Trophoblast cell (in vitro differentiated cells and primary cell): ENCODE measurements around the gene DIRAS1.

ENCODE experiments used
- DNase-seq, 2 donors: peaks; one replicate each; pipeline ENCODE4 v3.0.0-alpha.2; 2016
- H2AFZ ChIP-seq: 2 replicates; pipeline ENCODE4 v1.6.1; 2013; ENCODE audit warnings: low read length, moderate library complexity, mild to moderate bottlenecking; ENCODE audit not compliant: insufficient read depth, poor library complexity
- H2AK5ac ChIP-seq: 2 replicates; pipeline ENCODE4 v1.6.1; 2013; ENCODE audit warnings: mild to moderate bottlenecking, low read length
- H2BK120ac ChIP-seq: 2 replicates; pipeline ENCODE4 v1.6.1; 2013; ENCODE audit warnings: low read length, mild to moderate bottlenecking, moderate library complexity; ENCODE audit not compliant: insufficient read depth, poor library complexity
- H2BK12ac ChIP-seq: 2 replicates; pipeline ENCODE4 v1.6.1; 2013; ENCODE audit warnings: mild to moderate bottlenecking, low read length, moderate library complexity
- H2BK5ac ChIP-seq: 2 replicates; pipeline ENCODE4 v1.6.1; 2013; ENCODE audit warnings: low read length, low read depth, moderate library complexity, mild to moderate bottlenecking; ENCODE audit not compliant: poor library complexity
- H3K14ac ChIP-seq: 2 replicates; pipeline ENCODE4 v1.6.1; 2013; ENCODE audit warnings: mild to moderate bottlenecking, low read length
- H3K18ac ChIP-seq: 2 replicates; pipeline ENCODE4 v1.6.1; 2013; ENCODE audit warnings: mild to moderate bottlenecking, low read length
- H3K23ac ChIP-seq: 2 replicates; pipeline ENCODE4 v1.6.1; 2013; ENCODE audit warnings: low read length
- H3K27ac ChIP-seq: 2 replicates; pipeline ENCODE4 v1.5.1; 2013; ENCODE audit warnings: low read depth, mild to moderate bottlenecking, inconsistent platforms, low read length, moderate library complexity
- H3K27me3 ChIP-seq: 2 replicates; pipeline ENCODE4 v1.6.1; 2013; ENCODE audit warnings: inconsistent platforms, mild to moderate bottlenecking, low read length, moderate library complexity; ENCODE audit not compliant: insufficient read depth
- H3K36me3 ChIP-seq, 2 experiments: 1 replicate in 1 of 2; 2 replicates in 1 of 2; pipeline ENCODE4 v1.6.1; 2013; ENCODE audit warnings: low read length in 2 of 2, mild to moderate bottlenecking in 2 of 2, moderate library complexity in 1 of 2; ENCODE audit not compliant: insufficient read depth in 2 of 2, control insufficient read depth in 1 of 2
- H3K4ac ChIP-seq: 2 replicates; pipeline ENCODE4 v1.6.1; 2013; ENCODE audit warnings: low read depth, mild to moderate bottlenecking, low read length, moderate library complexity
- H3K4me1 ChIP-seq, 2 experiments: 1 replicate in 1 of 2; 2 replicates in 1 of 2; pipeline ENCODE4 v1.6.1; 2013; ENCODE audit warnings: low read length in 2 of 2, mild to moderate bottlenecking in 2 of 2, moderate library complexity in 1 of 2; ENCODE audit not compliant: insufficient read depth in 2 of 2, control insufficient read depth in 1 of 2
- H3K4me2 ChIP-seq: 2 replicates; pipeline ENCODE4 v1.6.1; 2013; ENCODE audit warnings: inconsistent platforms, mild to moderate bottlenecking, low read length, moderate library complexity
- H3K4me3 ChIP-seq: 2 replicates; pipeline ENCODE4 v1.5.1; 2013; ENCODE audit warnings: mild to moderate bottlenecking, low read depth, low read length, inconsistent platforms
- H3K79me1 ChIP-seq: one replicate; pipeline ENCODE4 v1.6.1; 2013; ENCODE audit warnings: low read length
- H3K79me2 ChIP-seq: 2 replicates; pipeline ENCODE4 v1.6.1; 2013; ENCODE audit warnings: low read length, mild to moderate bottlenecking; ENCODE audit not compliant: control insufficient read depth, insufficient read depth, poor library complexity
- H3K9ac ChIP-seq: 2 replicates; pipeline ENCODE4 v1.6.1; 2013; ENCODE audit warnings: mild to moderate bottlenecking, low read length
- H3K9me3 ChIP-seq: 2 replicates; pipeline ENCODE4 v1.6.1; 2013; ENCODE audit warnings: low read depth, mild to moderate bottlenecking, control low read depth, inconsistent platforms, low read length; ENCODE audit not compliant: insufficient read depth
- H4K12ac ChIP-seq: 2 replicates; pipeline ENCODE4 v1.6.1; 2013; ENCODE audit warnings: low read depth, mild to moderate bottlenecking, low read length, moderate library complexity
- H4K8ac ChIP-seq: 2 replicates; pipeline ENCODE4 v1.6.1; 2013; ENCODE audit warnings: low read depth, mild to moderate bottlenecking, low read length, moderate library complexity
- H4K91ac ChIP-seq: one replicate; pipeline ENCODE4 v1.6.1; 2013; ENCODE audit warnings: low read depth, mild to moderate bottlenecking, low read length, moderate library complexity
- WGBS: extraction: QIAGEN DNeasy Blood & Tissue Kit; methylation state at CpG from one replicate; pipeline ENCODE4 v1.1.7; 2013; ENCODE audit warnings: missing lambda C conversion rate; ENCODE audit not compliant: insufficient read length, insufficient coverage; ENCODE audit errors: extremely low coverage; 5-methylcytosine and 5-hydroxymethylcytosine counted together

The DIRAS1 gene

DNA sequence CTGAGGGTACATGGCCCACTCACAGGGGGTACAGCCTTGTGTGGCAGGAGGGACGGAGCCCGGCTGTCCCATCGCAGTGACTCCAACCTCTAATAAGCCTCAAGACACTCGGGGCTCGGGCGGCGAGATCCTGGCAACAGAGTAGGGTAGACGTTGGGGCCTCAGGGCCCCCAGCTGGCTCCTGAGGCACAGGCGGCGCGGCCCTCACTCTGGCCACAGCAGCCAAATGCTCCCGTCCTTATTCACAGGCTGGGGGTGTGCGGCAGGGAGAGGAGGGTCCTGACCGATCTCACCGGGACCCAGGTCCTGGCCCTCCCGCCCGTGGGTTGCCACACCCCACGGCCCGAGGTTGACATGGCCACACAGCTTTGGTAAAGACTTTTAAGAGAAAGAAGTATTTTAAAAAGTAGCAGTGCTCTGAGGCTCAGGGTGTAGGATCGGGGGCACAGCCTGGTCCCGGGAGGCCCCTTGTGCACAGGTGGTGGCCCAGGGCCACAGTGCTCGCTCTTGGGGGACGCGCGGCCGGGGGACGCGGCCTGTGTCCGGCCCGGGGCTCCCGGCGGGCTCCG, 11.1 kb upstream of the DIRAS1 start:
- Histone ChIP-seq H3K23ac (no peak overlapping the region), H3K27ac (no peak overlapping the region), H3K79me1 (no peaks in the 10 kb centered on the region), H2AK5ac (no peak overlapping the region), H3K4me3 (no peak overlapping the region), H3K9me3 (peaks cover 11% of the 10 kb centered on the region), H2AFZ (no peak overlapping the region), H2BK5ac (no peak overlapping the region), H2BK120ac (no peak overlapping the region), H3K14ac (no peak overlapping the region), H3K36me3 (peaks cover 50% of the 10 kb centered on the region in 2 experiments), H3K4me2 (no peak overlapping the region), H3K79me2 (no peaks in the 10 kb centered on the region), H3K9ac (no peak overlapping the region), H4K91ac (no peak overlapping the region), H3K4me1 (peaks cover 2 to 6% of the 10 kb centered on the region in 2 experiments), H2BK12ac (no peak overlapping the region), H3K18ac (no peak overlapping the region), H4K12ac (no peak overlapping the region), H3K4ac (no peak overlapping the region), H4K8ac (no peak overlapping the region), H3K27me3 (no peaks in the 10 kb centered on the region)
- WGBS, result no CpG with 5 or more reads among the region's 33 CpGs
- DNase-seq, result no peak

DNA sequence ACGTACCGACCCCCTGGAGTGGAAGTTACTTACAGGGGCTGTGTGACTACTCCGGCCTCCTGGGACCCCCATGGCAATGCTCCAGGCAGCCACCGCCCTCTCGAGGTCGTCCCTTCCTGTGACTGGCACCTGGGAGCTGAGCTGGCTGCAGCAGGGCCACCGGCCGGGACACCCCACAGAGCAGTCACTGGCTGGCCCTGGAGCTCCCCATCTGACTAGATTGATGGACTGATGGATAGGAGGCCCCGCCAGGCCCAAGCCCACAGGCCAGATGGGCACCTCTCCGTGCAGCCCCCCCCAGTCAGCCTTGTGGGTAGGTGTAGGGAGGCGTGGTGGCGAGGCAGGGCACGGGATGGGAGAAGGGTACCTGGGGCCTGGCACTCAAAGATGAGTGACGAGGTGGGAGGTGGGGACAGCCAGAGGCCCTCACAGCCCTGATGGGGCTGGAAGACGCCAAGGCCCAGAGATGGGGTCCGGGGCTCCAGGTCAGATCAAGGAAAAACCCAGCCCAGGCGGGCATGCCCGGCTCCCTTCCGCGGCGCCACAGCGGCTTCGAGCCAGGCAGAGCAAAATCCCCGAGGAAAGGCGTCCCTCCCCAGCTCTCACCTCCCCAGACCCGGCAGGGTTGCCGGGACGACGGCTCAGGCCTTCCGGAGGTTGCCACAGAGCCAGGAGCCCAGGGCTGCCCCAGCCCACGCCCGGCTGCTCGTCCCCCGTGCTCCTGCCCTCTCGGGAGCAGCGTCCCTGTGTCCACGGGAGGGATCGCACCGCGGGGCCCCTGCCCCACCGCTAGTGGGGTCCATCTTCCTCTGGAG, 10.2 kb upstream of the DIRAS1 start:
- H3K27ac ChIP-seq, result no peak overlapping the region
- no peaks in the 10 kb centered on the region for H3K27me3 ChIP-seq

DNA sequence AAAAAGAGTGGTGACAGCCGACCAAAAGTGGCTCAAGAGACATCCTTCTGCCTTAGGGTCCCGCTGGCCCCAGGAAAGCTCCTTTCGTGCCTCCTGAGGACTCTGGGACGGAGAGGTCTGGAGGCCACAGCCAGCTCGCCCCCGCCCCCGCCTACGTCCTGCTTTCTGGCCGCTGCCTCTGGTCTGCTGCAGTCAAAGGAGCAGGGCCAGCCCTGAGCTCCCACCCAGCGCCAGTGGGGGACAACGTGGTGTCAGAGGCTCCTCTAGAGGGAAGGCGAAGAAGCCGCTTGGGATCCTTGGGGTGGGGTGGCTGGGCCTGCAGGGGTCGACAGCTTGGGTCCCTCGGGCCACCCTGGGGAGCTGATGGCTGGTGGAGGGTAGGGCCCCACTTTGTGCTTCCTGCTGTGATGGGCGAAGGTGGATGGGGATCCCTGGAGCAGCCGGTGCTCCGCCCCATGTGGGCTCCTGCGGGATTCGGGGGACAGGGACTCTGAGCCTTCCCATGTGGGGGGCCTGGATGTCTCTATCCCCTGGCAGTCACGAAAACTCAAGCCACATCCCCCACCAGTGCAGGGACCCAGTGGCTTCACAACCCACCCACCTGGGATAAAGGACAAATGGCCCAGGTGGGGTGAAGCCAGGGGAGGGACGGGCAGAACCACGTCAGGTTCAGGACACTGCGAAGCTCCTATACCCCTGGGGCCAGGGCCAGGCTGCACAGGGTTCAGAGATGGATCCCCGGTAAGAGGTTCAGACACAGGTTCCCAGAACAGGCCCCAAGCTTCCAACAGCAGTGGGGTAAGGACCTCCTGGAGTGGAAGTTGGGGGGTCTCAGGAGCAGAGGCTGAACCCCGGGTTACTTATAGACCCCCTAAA, 9.0 kb upstream of the DIRAS1 start:
- Histone ChIP-seq H3K27ac (no peak overlapping the region), H3K4me2 (no peak overlapping the region), H2BK12ac (no peak overlapping the region), H3K23ac (no peak overlapping the region), H3K4me3 (no peak overlapping the region), H2AK5ac (no peak overlapping the region), H3K14ac (no peak overlapping the region), H3K4me1 (peaks cover 4 to 9% of the 10 kb centered on the region in 2 experiments), H3K27me3 (no peaks in the 10 kb centered on the region), H4K12ac (no peak overlapping the region), H3K79me1 (no peaks in the 10 kb centered on the region), H2BK120ac (no peak overlapping the region), H2BK5ac (no peak overlapping the region), H2AFZ (no peak overlapping the region), H4K91ac (no peak overlapping the region), H3K18ac (no peak overlapping the region), H3K4ac (no peak overlapping the region), H3K9ac (no peak overlapping the region), H4K8ac (no peak overlapping the region), H3K9me3 (no peaks in the 10 kb centered on the region), H3K79me2 (no peaks in the 10 kb centered on the region), H3K36me3 (peaks cover 30 to 32% of the 10 kb centered on the region in 2 experiments)
- WGBS, result no CpG with 5 or more reads among the region's 26 CpGs
- no peak for DNase-seq

More for the DNA sequence above, 10.2 kb upstream of the DIRAS1 start:
- no peaks in the 10 kb centered on the region for H3K79me1 ChIP-seq
- peaks cover 6% of the 10 kb centered on the region for H3K9me3 ChIP-seq
- no peak overlapping the region for H3K4ac ChIP-seq
- no peak overlapping the region for H3K9ac ChIP-seq
- H3K79me2 ChIP-seq, result no peaks in the 10 kb centered on the region
- peaks cover 4 to 9% of the 10 kb centered on the region in 2 experiments for H3K4me1 ChIP-seq
- no peak overlapping the region for H2BK12ac ChIP-seq
- H3K14ac ChIP-seq, result no peak overlapping the region
- H4K8ac ChIP-seq, result no peak overlapping the region
- DNase-seq, result no peak
- no peak overlapping the region for H2BK120ac ChIP-seq
- no peak overlapping the region for H4K12ac ChIP-seq
- no peak overlapping the region for H2BK5ac ChIP-seq
- no peak overlapping the region for H3K4me3 ChIP-seq
- no CpG with 5 or more reads among the region's 41 CpGs for WGBS
- H2AK5ac ChIP-seq, result no peak overlapping the region
- peaks cover 42 to 43% of the 10 kb centered on the region in 2 experiments for H3K36me3 ChIP-seq
- H2AFZ ChIP-seq, result no peak overlapping the region
- no peak overlapping the region for H3K18ac ChIP-seq
- no peak overlapping the region for H4K91ac ChIP-seq
- no peak overlapping the region for H3K23ac ChIP-seq
- H3K4me2 ChIP-seq, result no peak overlapping the region

DNA sequence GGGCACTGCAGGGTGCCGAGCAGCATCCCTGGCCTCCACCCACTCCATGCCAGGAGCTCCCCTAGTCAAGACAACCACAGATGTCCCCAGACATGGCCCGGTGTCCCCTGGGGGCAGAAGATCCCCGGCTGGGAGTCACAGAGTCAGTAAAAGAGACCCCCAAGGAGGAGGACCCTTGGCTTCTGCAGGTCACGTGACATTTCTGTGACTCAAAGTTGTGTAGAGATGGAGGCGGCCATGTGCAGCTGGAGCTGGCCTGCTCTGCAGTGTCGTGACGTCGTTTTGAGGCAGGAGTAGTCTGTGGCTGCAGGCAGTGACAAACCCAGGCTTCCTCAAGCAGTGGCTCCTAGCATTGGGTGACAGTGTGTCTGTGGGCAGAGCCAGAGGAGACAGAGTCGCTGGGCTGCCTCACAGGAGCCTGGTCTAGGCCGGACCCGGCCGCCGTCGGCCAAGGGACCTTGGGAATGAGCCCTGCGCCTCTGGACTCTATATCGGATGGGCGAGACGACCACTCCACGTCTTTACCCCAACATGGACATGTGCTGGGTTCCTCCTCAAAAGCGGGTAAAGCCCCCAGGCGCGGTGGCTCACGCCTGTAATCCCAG, 7.7 kb upstream of the DIRAS1 start:
- peaks cover 2% of the 10 kb centered on the region for H3K9me3 ChIP-seq
- H4K91ac ChIP-seq, result no peak overlapping the region
- H2AFZ ChIP-seq, result no peak overlapping the region
- no peaks in the 10 kb centered on the region for H3K79me2 ChIP-seq
- no peaks in the 10 kb centered on the region for H3K27me3 ChIP-seq
- WGBS, result no CpG with 5 or more reads among the region's 23 CpGs
- H2BK5ac ChIP-seq, result no peak overlapping the region
- H2BK12ac ChIP-seq, result no peak overlapping the region
- H3K23ac ChIP-seq, result no peak overlapping the region
- H3K9ac ChIP-seq, result no peak overlapping the region
- H3K79me1 ChIP-seq, result no peaks in the 10 kb centered on the region
- peaks cover 4 to 9% of the 10 kb centered on the region in 2 experiments for H3K4me1 ChIP-seq
- H2BK120ac ChIP-seq, result no peak overlapping the region
- peaks cover 19 to 20% of the 10 kb centered on the region in 2 experiments for H3K36me3 ChIP-seq
- no peak overlapping the region for H3K4ac ChIP-seq
- no peak overlapping the region for H3K18ac ChIP-seq
- H3K27ac ChIP-seq, result no peak overlapping the region
- no peak overlapping the region for H3K14ac ChIP-seq
- no peak overlapping the region for H3K4me3 ChIP-seq
- no peak overlapping the region for H2AK5ac ChIP-seq
- H4K8ac ChIP-seq, result no peak overlapping the region
- DNase-seq, result no peak
- no peak overlapping the region for H3K4me2 ChIP-seq
- no peak overlapping the region for H4K12ac ChIP-seq
